HG03558 (cell line): ENCODE results near the gene SMARCA2.

Experiments
- ATAC-seq: cut with Tn5 transposase; IDR thresholded peaks from one replicate; pipeline ENCODE4 v1.9.1; 2021; ENCODE audit warnings: moderate number of reproducible peaks; ENCODE audit not compliant: unreplicated experiment; ENCODE audit errors: extremely low read depth

Gene SMARCA2

DNA sequence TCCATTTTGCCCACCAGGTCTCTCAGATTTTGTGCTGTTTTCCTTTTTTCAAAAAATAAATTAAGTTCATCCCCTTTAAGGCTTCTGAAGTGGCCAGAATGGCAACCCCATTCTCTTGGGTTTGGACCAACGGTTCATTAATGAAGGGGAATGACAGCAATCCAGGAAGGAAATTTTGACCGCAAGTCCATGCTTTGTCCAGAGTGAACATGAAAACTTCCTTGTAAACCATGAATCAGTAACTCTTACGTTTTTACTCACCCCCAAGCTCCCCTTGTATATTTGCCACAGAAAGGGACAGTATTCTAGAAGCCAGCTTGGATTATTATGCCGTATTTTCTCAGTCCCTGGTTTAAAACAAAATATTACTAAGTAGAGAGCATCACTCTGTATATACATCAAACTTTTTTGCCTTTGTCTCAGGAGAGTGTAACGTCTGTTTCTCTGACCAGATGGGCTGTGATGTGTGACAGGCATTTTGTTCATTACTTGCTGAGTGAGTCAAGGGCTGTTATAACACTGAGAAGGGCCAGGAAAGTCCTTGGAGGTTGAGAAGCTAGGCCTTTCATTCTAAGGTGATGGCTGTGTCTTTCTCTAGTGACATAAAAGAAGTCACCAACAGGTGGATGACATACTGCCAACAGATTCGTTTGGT lies 148.2 kb downstream of the SMARCA2 start:
- ATAC-seq: no peak

DNA sequence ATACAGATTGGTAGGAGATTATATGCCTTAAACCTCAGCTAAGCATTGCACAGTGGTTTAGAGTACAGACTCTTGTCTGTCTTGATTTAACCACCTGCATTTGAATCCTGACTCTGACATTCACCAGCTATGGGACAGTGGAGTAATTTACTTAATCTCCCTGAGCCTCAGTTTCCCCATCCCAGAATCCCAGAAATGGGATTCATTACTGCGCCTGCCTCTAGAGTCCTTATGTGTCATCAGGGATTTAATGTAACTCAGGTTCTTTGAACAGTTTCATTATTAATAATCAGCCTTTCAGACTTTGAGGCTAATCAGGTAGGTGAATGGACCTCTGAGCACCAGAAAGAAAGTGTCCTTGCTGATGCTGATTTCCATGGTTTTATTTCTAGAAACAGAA lies 149.1 kb downstream of the SMARCA2 start:
- no peak for ATAC-seq

DNA sequence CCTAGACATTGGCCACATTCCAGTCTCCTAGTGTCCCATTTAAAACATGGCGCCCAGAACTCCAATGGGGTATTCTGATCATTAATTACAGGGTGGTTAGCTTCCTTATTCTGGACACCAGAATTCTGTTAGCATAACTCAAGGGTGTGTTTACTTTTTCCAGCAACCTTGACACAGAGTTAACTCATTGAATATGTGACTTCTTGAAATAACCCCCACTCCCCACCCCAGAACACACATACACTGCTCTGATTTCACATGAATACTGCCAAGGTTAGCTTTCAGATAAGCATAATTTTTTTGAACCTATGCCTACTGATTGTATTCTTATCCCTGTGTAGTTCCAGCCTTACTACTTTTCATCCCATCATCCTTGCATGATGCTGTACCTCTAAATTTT lies 151.1 kb downstream of the SMARCA2 start:
- no peak for ATAC-seq

DNA sequence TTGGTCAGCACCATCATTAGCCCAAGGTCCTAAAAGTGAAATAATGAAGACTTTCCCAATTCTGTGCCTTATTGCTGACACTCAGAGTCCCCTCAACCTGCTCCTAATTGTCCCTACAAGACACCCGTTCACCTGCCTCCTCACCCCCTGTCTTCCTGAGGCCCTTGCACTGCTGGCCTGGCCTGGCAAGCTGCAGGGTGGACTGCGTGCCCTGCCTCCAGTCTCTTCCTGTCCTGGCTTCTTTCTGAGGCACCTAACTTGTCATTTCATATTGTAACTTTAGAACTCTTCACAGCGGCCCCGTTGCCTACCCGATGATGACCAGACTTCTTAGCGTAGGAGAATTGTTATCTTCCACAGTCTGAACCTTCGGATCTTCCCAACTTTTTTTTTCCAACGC lies 153.9 kb downstream of the SMARCA2 start:
- ATAC-seq: no peak

DNA sequence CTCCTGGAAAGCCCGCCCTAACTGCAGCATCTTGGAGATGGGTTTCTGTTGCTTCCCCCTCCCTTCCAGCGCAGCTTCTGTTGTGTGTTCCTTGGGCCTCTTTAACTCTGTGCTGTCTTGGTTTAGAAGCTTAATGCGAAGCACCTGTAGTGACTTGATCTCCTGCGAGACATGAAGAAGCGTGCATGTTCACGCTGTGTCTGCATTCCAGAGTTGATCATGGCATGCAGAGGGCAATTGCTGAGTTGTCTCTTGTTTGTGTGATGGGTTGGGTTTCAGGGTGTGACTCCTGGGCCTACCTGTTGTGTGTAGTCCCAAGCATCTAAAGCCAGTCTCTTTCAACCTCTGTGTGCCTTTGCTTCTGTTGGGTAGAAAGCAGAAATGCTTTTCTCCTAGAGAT lies 155.6 kb downstream of the SMARCA2 start:
- ATAC-seq: no peak

DNA sequence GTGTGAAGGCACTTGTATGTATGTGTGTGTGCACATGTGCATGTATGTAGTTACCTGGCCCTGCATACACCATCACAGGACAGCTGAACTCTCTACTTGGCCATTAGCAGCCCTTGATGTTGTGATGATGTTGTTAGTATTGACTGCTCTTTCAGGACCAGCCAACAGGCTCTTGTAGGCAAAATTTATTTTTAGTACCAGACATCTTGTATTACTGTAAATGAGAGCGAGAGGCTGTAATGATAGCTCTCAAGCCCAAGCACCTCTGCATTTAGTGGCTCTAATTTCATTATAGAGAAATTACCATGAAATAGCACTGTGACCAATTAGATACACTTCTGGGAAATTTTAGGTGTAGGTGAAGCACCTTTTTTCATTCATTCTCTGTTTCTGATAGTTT lies 158.0 kb downstream of the SMARCA2 start:
- ATAC-seq: no peak

DNA sequence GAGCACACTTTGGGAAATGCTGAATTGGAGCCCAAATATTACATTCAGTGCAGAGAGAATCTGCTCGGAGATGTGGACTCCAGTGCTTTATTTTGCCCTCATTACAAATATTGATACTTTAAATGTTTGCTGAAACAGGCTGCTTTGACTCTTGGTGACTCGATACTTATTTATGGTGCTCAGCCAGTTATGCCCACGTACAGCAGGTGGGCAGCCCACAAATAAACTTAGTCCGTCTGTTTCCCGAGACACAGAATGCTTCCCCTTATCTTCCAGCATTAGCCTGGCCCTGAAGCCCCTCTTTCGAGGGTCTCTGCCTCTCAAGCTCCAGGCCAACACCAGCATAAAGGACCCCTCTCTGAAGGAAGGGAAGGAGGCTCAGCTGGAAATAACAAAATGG lies 158.7 kb downstream of the SMARCA2 start:
- ATAC-seq: no peak

DNA sequence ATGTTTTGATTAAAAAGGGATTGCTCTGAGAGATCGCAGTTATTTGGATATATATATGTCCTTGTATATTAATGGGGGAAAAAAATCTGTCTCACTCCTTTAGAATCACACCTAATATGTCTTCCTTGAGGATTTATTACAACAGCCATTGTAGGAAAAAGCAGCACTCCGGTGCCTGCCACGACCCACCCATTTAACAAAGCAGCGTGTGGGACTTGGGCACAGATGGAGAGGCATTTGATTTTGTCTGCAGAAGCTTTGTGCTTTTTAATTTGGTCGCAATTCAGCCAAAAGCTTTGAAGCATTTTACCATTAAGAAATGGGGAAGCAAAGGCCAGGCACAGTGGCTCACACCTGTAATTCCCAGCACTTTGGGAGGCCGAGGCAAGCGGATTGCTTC lies 159.2 kb downstream of the SMARCA2 start:
- ATAC-seq: no peak

DNA sequence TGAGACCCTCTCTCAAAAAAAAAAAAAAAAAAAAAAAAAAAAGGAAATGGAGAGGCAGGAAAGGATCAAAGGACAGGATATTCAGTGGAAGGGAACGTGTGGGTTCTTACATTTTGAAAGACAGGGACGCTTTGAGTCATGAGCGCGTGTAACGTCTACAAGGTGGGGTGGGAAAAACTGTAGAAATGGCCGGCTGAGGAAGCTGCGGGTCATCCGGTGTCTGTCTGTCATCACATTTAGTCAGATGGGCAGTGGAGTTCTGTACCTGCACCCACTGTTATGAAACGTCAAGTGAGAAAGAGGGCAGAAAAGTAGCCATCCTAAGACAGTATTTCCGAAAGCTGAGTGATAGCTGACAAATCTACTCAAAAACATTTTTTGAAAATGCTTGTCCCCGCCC lies 159.8 kb downstream of the SMARCA2 start:
- ATAC-seq: no peak

DNA sequence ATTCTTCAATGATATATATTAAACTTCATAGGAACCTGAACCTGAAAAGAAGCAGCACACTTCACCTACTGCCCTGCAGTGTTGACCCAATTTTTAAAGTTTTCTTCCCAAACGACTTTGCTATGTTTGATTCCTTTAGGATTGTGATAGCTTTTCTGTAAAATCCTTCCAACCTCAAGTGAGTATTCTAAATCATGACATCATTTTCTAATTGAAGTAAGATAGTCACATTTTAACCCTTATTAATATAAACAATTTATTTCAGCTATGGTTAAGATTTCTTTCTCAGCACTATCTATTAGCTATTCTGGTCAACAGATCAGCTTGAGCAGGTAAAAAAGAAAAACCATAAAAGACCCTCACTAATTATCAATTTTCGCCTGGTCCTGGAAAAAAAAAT lies 162.0 kb downstream of the SMARCA2 start:
- ATAC-seq: no peak

DNA sequence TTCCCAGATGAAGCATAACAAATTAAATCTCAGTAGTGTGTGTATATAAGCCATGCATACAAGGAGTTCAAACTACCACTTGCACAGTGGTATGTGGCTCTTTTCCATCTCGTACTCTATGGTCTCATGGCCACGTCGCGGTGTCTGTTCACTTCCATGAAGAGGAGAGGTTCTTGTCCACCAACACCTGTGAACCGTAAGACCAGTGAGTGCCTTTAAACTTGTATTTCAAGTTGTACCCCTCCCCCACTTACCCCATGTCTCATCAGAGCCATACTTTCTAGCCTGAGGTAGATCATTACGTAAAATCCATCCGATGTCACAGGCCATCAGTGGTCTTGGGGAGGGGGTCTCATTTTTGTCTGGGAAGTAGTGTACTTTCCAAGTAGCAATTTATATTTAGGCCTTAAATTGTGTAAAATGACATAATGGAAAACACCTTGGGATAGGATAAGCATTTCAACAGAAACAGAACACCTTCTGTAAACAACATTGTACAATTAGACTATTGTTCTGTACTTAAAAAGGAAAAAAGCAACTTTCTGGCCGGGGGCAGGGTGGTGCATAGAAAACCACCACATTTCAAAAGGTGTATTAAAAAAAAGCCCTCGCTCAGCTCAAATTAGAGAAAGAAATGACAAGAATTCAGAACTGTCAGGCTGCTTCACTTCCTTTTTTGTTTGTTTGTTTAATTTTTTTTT lies 163.0 kb downstream of the SMARCA2 start:
- ATAC-seq: no peak

DNA sequence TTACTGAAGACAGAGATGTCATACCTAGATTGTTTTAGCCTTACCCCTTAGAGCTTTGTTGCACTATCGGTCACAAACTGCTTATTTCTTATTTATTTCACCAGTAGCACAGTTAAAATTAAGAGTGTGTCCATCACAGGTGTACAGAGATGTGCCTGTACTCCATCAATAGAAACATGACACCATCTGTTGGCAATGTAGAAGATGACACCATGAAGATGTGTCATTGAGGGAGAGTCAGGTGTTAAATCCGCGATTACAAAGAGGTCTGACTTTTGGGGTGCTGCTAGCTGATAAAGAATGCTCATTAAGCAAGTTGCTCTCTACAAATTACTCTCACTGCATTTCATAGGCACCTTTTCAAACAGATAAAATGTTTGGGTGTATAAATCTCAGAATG lies 164.4 kb downstream of the SMARCA2 start:
- no peak for ATAC-seq

DNA sequence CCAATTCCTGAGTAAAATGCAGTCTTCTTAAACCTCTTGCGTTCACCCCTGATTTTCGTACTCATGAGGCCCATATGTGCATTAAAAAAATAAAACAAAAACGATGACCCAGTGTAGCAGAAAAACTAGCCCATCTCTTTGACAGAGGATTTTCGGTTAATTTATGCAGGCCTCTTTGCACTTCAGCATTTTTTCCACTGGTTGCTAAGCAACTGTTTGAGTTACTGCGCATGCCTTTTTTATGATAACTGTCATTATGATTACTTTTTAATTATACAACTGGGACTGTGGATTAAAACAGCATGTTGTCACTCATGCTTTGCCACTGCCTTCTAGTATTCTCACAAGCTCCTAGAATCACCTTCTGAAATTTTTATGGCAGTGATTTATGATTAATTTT lies 165.0 kb downstream of the SMARCA2 start:
- ATAC-seq: no peak

DNA sequence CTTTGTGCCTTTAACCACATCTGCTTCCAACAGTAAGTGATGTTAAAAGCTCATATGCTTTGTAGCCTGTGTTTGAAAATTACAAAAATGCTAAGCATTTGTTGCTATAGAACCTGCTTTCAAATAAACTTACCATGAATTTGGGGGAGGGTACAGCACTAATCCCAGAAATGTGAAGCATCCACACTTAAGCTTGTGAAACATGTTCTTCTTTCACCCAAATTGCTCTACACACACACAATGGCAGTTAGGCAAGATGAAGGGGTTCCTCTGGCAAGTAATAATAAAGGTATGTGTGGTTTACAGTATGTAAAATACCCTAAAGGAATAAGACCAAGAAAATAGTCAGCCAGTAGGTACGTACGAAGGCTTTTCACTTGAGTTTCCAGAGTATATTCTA lies 165.6 kb downstream of the SMARCA2 start:
- no peak for ATAC-seq

DNA sequence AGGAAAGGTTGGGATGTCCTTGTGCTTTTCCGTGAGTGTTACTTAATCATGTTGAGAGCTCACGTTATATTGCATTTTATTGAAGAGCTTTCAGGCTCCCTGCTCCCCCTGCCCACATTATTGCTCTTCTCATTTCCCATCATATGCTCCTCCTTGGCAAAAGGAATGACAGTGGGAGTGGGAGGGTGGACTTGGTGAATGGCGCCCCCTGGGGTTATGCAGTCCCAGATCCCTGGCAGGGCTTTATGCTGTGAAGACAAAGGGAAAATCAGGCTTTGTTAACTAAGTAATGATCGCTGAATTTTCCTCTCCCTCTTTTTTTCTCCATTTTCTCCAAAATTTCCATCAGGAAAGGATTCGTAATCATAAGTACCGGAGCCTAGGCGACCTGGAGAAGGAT lies 166.6 kb downstream of the SMARCA2 start:
- ATAC-seq: no peak

DNA sequence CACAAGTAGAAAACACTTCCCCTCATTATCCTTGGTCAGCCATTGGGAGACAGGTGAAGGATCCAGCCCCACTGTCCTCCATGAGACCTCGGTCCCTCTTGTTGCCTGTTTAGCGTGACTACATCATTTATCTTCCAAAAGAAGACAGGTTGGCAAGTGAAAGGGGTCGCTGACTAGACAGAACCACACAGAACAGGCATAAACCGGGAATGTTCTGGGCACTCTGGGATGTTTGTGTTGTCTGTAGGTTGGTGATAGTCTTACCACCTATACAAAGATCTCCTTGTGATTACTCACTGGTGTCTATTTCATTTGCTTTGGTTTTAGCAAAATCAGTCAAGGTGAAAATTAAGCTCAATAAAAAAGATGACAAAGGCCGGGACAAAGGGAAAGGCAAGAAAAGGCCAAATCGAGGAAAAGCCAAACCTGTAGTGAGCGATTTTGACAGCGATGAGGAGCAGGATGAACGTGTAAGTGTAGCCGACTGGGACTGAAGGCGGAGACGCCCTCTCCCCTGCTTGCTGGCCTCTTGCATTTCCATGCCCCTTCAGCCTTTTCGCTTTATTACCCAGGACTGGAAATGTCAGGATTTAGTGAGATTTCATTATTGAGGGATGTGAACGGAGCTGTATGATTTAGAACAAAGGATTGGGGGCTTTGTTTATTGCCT lies 175.9 kb downstream of the SMARCA2 start:
- no peak for ATAC-seq

DNA sequence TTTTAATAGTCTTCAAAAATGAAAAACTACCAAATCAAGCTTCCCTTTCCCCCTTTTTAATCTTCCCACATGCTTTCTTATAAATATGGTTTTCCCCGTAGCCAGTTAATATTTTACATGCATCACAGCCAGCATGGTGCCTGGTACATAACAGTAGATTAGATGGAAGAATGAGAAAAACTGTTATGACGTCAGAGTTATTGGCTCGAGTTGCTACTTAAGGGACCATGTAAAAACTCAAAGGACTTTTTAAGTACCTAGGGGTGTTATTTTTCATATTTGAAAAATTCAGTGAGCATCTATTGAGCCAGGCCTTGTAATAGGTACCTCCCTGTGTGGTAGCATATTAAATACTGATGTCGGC lies 176.4 kb downstream of the SMARCA2 start:
- no peak for ATAC-seq

DNA sequence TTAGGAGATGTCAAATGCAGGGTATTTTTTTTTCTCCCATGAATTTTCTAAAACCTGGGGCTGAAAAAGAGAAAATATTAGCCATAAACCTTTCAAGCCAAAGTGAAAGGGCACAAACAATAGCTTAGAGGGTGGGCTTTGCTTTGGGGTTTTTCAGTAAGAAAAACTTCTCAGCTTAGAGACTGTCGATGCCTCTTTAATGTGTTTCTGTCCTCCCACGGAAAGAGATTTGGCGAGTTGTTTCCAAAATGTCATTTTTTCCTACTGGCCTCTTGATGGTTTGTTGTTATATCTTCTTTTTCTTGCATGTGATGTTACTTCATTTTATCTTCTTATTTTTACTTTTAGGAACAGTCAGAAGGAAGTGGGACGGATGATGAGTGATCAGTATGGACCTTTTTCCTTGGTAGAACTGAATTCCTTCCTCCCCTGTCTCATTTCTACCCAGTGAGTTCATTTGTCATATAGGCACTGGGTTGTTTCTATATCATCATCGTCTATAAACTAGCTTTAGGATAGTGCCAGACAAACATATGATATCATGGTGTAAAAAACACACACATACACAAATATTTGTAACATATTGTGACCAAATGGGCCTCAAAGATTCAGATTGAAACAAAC lies 177.3 kb downstream of the SMARCA2 start:
- no peak for ATAC-seq

DNA sequence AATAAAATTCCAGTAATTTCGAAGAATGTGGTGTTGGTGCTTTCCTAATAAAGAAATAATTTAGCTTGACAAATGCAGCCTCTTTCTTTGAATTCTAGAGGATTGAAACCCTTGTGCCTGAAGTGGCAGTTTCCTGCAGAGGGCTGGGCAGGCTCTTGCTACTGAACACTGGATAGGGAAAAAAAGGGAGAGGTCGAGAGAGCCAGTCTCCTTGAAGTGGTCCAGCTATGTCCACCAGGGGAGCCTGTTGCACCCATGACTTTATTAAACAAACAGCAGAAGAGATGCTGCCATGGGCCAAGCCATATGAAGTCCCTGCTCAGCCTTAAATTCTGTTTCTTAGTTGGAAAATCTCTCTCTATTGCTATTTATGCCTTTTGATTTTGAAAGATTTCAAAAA lies 178.4 kb downstream of the SMARCA2 start:
- ATAC-seq: no peak

DNA sequence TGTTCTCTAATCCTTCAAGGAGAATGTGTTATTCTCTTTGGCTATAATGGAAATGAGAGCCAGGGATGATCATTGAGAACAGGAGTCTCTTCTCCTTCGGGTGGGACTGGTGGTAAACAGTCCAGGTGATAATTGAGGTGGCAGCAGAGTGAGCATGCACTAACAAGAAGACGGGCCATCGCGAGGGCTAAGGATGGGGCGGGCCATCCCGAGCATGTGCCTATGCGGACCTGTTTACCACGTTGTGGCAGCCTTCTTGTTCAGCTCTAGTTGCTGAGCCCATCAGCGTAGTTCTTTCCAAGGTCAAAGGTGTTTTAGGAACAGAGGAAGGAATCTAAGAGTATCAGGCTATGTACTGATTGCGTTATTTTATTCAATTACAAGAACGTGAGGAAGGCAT lies 180.1 kb downstream of the SMARCA2 start:
- no peak for ATAC-seq

DNA sequence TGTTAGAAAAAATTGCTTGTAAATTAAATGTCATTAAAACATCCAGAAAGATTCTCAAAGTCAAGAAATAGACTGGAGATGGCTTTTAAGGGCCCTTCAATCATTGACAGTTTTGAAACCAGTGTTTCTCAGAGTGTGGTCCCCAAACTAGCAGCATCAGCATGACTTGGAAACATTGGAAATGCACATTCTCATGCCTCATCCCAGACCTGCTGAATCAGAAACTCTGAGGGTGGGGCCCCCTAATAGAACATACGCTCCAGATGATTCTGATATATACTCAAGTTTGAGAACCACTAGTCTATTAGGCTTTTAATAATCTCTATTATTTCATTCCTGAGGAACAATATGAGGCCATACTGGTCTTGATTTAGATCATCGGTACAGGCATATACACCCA lies 181.6 kb downstream of the SMARCA2 start:
- ATAC-seq: no peak
